ENCODE results near the gene VANGL1. TPM values are rescaled to one million over a fixed set of nuclear protein-coding genes. Genes with fewer than 3 reads are reported as not detected.
A peak's percentile ranks its signal among the peaks of the same experiment; 100 is the strongest.

Gene VANGL1
- total RNA-seq, 1 donor from 2014 or later, result 5.9 TPM

DNA sequence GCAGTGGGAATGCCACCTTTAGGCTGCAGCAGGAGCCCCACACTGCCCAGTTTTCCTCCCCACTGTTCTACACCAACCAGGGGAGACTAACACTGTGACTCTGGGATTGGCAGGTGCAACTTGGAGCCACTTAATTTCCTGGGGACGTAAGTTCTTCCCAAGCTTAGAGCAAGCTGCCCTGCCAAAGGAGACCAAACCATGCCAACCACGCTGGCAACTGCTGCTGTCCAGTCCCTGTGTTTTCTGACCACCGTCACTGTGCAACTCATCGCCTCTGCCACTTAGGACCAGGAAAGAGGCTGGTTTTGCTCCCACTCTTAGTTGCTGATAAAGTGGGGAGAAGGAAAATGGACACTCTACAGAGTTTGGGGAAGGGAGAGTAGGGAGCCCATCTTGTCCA is 50.5 kb downstream of the VANGL1 start:
- no peak for DNase-seq
- TF ChIP-seq CTCF (IDR thresholded peaks at IDR 0.05; ENCODE audit: borderline replicate concordance), result no peak
- H3K27me3 ChIP-seq (ENCODE audit: low read depth), result no peaks in the 10 kb centered on the region
- peaks cover 13% of the 10 kb centered on the region for H3K4me1 ChIP-seq
- intact Hi-C loops (cut with micrococcal nuclease), result loop anchor here (10.0 kb wide), 1 partner anchor 77 kb away; no protein-coding TSS in a partner anchor
- H3K27ac ChIP-seq (replicated peaks), result no peak overlapping the region
- H3K36me3 ChIP-seq, result peaks cover 47% of the 10 kb centered on the region
- H3K4me3 ChIP-seq, result no peak overlapping the region
- no peaks in the 10 kb centered on the region for H3K9me3 ChIP-seq (replicated peaks)

- Histone ChIP-seq H3K4me1 (peaks cover 13% of the 10 kb centered on the region), H3K27ac (replicated peaks) (no peak overlapping the region), H3K36me3 (peaks cover 26% of the 10 kb centered on the region), H3K9me3 (replicated peaks) (no peaks in the 10 kb centered on the region), H3K27me3 (ENCODE audit: low read depth) (no peaks in the 10 kb centered on the region), H3K4me3 (no peak overlapping the region)
- intact Hi-C loops (cut with micrococcal nuclease), result loop anchor here (10.0 kb wide), 1 partner anchor 80 kb away; no protein-coding TSS in a partner anchor
- DNase-seq, result no peak
- no peak for TF ChIP-seq CTCF (IDR thresholded peaks at IDR 0.05; ENCODE audit: borderline replicate concordance)
These were observed 53.0 kb downstream of the VANGL1 start for GRCh38 chr1:115694805-115695204.

DNA sequence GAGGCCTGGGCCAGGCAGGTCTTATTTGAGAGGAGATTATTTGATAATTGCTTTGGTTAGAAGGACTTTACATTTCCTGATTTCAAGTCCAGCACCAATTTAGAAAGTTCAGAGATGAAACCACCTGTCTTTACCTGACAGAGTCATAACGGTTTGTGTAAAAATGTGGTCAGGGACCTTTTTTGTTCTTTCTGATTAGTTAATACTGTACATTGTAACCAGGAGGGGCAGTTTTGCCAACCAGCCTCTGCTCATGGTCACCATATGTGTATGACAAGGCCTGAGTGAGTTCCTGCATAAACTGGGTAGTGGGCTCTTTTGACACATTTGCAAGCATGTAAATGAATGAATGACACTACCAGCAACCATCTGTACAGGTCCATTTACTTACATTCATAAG is 55.8 kb downstream of the VANGL1 start:
- intact Hi-C loops (cut with micrococcal nuclease), result loop anchor here (10.0 kb wide), 1 partner anchor 83 kb away; no protein-coding TSS in a partner anchor
- TF ChIP-seq CTCF (IDR thresholded peaks at IDR 0.05; ENCODE audit: borderline replicate concordance), result no peak
- Histone ChIP-seq H3K36me3 (peaks cover 9% of the 10 kb centered on the region), H3K4me1 (peaks cover 4% of the 10 kb centered on the region), H3K4me3 (no peak overlapping the region), H3K27me3 (ENCODE audit: low read depth) (no peaks in the 10 kb centered on the region), H3K9me3 (replicated peaks) (no peaks in the 10 kb centered on the region), H3K27ac (replicated peaks) (no peak overlapping the region)
- no peak for DNase-seq

GRCh38 chr1:115701090-115701489 is 59.3 kb downstream of the VANGL1 start:
- intact Hi-C loops (cut with micrococcal nuclease), result no loop called here
- Histone ChIP-seq H3K4me3 (no peak overlapping the region), H3K36me3 (peaks cover 25% of the 10 kb centered on the region), H3K4me1 (peaks cover 34% of the 10 kb centered on the region), H3K27ac (replicated peaks) (no peak overlapping the region), H3K9me3 (replicated peaks) (no peaks in the 10 kb centered on the region), H3K27me3 (ENCODE audit: low read depth) (no peaks in the 10 kb centered on the region)
- DNase-seq, result no peak
- no peak for TF ChIP-seq CTCF (IDR thresholded peaks at IDR 0.05; ENCODE audit: borderline replicate concordance)

DNA sequence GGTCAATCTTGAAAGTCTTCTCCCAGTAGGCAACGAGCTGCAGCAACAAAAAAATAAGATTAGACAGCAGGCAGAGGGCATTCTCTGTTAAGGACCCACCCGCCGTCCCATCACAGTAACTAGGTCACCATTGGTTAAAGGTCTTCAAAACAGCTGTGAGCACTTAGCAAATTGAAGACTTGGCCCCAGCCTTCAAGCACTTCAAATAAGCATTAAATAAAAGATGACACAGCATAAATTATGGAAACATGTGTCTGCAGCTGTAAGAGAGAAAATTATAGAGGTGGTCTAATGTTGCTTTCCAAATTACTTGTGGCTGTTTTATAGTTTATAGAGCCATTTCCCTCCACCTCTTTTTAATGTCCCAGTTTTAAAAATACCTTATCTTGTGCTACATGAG is 61.2 kb downstream of the VANGL1 start:
- TF ChIP-seq CTCF (IDR thresholded peaks at IDR 0.05; ENCODE audit: borderline replicate concordance), result no peak
- no peaks in the 10 kb centered on the region for H3K9me3 ChIP-seq (replicated peaks)
- H3K27ac ChIP-seq (replicated peaks), result peak overlapping the region; percentile 53
- H3K4me1 ChIP-seq, result peaks cover 52% of the 10 kb centered on the region
- no peak overlapping the region for H3K4me3 ChIP-seq
- no peaks in the 10 kb centered on the region for H3K27me3 ChIP-seq (ENCODE audit: low read depth)
- intact Hi-C loops (cut with micrococcal nuclease), result no loop called here
- no peak for DNase-seq
- peaks cover 25% of the 10 kb centered on the region for H3K36me3 ChIP-seq

All from left ventricle myocardium inferior (tissue), 1 donor.